HK-2 (cell line): ENCODE data around the gene GALNS.
"Not testable (repeated sequence)": the region's sequence is repeated elsewhere in the genome, so short reads cannot be mapped to it uniquely, and the experiment has no call there.

Experiments
- DNase-seq: peaks from one replicate; pipeline ENCODE4 v3.0.0-alpha.2; 2018; ENCODE audit not compliant: unreplicated experiment

Gene GALNS

GRCh38 chr16:88856828-88857727 lies at the start of gene GALNS, which contains the start of gene TRAPPC2L:
Gene GALNS (minus strand): TSS chr16:88856947. CDS start chr16:88856877, 70 bp downstream.
Gene TRAPPC2L (plus strand): TSS chr16:88857127. CDS start chr16:88857151, 24 bp downstream.
- peak; percentile 99 for DNase-seq

GRCh38 chr16:88906020-88906419 lies 49.3 kb upstream of the GALNS start:
- DNase-seq: no peak

GRCh38 chr16:88905563-88905962 lies 48.8 kb upstream of the GALNS start:
- no peak for DNase-seq

- no peak for DNase-seq
Measured at GRCh38 chr16:88904676-88905365, 48.1 kb upstream of the GALNS start.

- DNase-seq: no peak
Measured at GRCh38 chr16:88903267-88903666, 46.5 kb upstream of the GALNS start.

- DNase-seq: no peak
Measured at GRCh38 chr16:88902744-88903143, 46.0 kb upstream of the GALNS start.

GRCh38 chr16:88901718-88902337 lies 45.1 kb upstream of the GALNS start:
- no peak for DNase-seq

- no peak for DNase-seq
Measured at GRCh38 chr16:88900662-88901052, 43.9 kb upstream of the GALNS start.

GRCh38 chr16:88899901-88900661 lies 43.3 kb upstream of the GALNS start:
- no peak for DNase-seq

GRCh38 chr16:88897696-88898425 lies 41.1 kb upstream of the GALNS start:
- no peak for DNase-seq

- no peak for DNase-seq
Measured at GRCh38 chr16:88896238-88897070, 39.7 kb upstream of the GALNS start.

GRCh38 chr16:88895335-88895734 lies 38.6 kb upstream of the GALNS start:
- no peak for DNase-seq

GRCh38 chr16:88894681-88895300 lies 38.0 kb upstream of the GALNS start:
- DNase-seq: no peak

- not testable (repeated sequence) for DNase-seq
Measured at GRCh38 chr16:88894266-88894665, 37.5 kb upstream of the GALNS start.

- DNase-seq: no peak
Measured at GRCh38 chr16:88893127-88893968, 36.6 kb upstream of the GALNS start.

GRCh38 chr16:88892065-88892464 lies 35.3 kb upstream of the GALNS start:
- no peak for DNase-seq

GRCh38 chr16:88891083-88891482 lies 34.3 kb upstream of the GALNS start:
- no peak for DNase-seq

GRCh38 chr16:88889702-88890352 lies 33.1 kb upstream of the GALNS start:
- not testable (repeated sequence) for DNase-seq
